ENCODE measurements around the gene KDELR3.

KDELR3 gene

GRCh38 chr22:38456841-38457699, 10.8 kb upstream of the KDELR3 start:
- Histone ChIP-seq H3K27me3 (peaks cover 57% of the 10 kb centered on the region), H3K36me3 (no peaks in the 10 kb centered on the region)

GRCh38 chr22:38460426-38460840, 7.5 kb upstream of the KDELR3 start:
- DNase-seq: no peak
- peaks cover 30% of the 10 kb centered on the region for H3K27me3 ChIP-seq
- H3K4me1 ChIP-seq: no peaks in the 10 kb centered on the region
- no peaks in the 10 kb centered on the region for H3K9me3 ChIP-seq
- no peak for TF ChIP-seq CTCF (IDR thresholded peaks at IDR 0.05; ENCODE audit: low read depth, low read length)
- H3K4me3 ChIP-seq (ENCODE audit: low read depth, low read length): no peak overlapping the region
- H3K36me3 ChIP-seq: no peaks in the 10 kb centered on the region

More at GRCh38 chr22:38456841-38457699, 10.8 kb upstream of the KDELR3 start:
- no peak for TF ChIP-seq CTCF (IDR thresholded peaks at IDR 0.05; ENCODE audit: low read depth, low read length)
- Histone ChIP-seq H3K9me3 (no peaks in the 10 kb centered on the region), H3K4me1 (no peaks in the 10 kb centered on the region), H3K4me3 (ENCODE audit: low read depth, low read length) (no peak overlapping the region)
- DNase-seq: no peak

GRCh38 chr22:38461057-38461413, 6.9 kb upstream of the KDELR3 start:
- Histone ChIP-seq H3K36me3 (no peaks in the 10 kb centered on the region), H3K9me3 (no peaks in the 10 kb centered on the region), H3K27me3 (peaks cover 24% of the 10 kb centered on the region), H3K4me1 (no peaks in the 10 kb centered on the region), H3K4me3 (ENCODE audit: low read depth, low read length) (peak overlapping the region; percentile 27; the same call in 1 of the 2 replicates)
- TF ChIP-seq CTCF (IDR thresholded peaks at IDR 0.05; ENCODE audit: low read depth, low read length): no peak
- no peak for DNase-seq

- H3K4me1 ChIP-seq: no peaks in the 10 kb centered on the region
- H3K27me3 ChIP-seq: peaks cover 19% of the 10 kb centered on the region
- TF ChIP-seq CTCF (IDR thresholded peaks at IDR 0.05; ENCODE audit: low read depth, low read length): no peak
- peak; percentile 91 for DNase-seq
- H3K36me3 ChIP-seq: no peaks in the 10 kb centered on the region
- no peaks in the 10 kb centered on the region for H3K9me3 ChIP-seq
- H3K4me3 ChIP-seq (ENCODE audit: low read depth, low read length): peak overlapping the region; percentile 27; the same call in 1 of the 2 replicates
These were observed 6.3 kb upstream of the KDELR3 start for GRCh38 chr22:38461414-38462081.

- TF ChIP-seq CTCF (IDR thresholded peaks at IDR 0.05; ENCODE audit: low read depth, low read length): no peak
- peaks cover 19% of the 10 kb centered on the region for H3K27me3 ChIP-seq
- H3K4me3 ChIP-seq (ENCODE audit: low read depth, low read length): no peak overlapping the region
- no peak for DNase-seq
- H3K36me3 ChIP-seq: no peaks in the 10 kb centered on the region
- H3K9me3 ChIP-seq: no peaks in the 10 kb centered on the region
- no peaks in the 10 kb centered on the region for H3K4me1 ChIP-seq
These were observed 4.7 kb upstream of the KDELR3 start for GRCh38 chr22:38462960-38463784.

Data from BE2C (cell line).